ES-I3 (cell line): ENCODE measurements around the gene HEYL.

Experiments
- H3K36me3 ChIP-seq: 2 replicates; pipeline ENCODE4 v1.6.1; 2013; ENCODE audit warnings: mild to moderate bottlenecking, low read length, control low read depth, moderate library complexity; ENCODE audit not compliant: insufficient read depth
- H3K4me1 ChIP-seq: 2 replicates; pipeline ENCODE4 v1.6.1; 2013; ENCODE audit warnings: mild to moderate bottlenecking, control low read depth, low read length; ENCODE audit not compliant: insufficient read depth
- H3K9ac ChIP-seq: 2 replicates; pipeline ENCODE4 v1.6.1; 2013; ENCODE audit warnings: low read depth, mild to moderate bottlenecking, low read length, moderate library complexity
- H3K9me3 ChIP-seq: 2 replicates; pipeline ENCODE4 v1.6.1; 2013; ENCODE audit warnings: mild to moderate bottlenecking, low read length, moderate library complexity; ENCODE audit not compliant: control insufficient read depth, insufficient read depth

The HEYL gene

DNA sequence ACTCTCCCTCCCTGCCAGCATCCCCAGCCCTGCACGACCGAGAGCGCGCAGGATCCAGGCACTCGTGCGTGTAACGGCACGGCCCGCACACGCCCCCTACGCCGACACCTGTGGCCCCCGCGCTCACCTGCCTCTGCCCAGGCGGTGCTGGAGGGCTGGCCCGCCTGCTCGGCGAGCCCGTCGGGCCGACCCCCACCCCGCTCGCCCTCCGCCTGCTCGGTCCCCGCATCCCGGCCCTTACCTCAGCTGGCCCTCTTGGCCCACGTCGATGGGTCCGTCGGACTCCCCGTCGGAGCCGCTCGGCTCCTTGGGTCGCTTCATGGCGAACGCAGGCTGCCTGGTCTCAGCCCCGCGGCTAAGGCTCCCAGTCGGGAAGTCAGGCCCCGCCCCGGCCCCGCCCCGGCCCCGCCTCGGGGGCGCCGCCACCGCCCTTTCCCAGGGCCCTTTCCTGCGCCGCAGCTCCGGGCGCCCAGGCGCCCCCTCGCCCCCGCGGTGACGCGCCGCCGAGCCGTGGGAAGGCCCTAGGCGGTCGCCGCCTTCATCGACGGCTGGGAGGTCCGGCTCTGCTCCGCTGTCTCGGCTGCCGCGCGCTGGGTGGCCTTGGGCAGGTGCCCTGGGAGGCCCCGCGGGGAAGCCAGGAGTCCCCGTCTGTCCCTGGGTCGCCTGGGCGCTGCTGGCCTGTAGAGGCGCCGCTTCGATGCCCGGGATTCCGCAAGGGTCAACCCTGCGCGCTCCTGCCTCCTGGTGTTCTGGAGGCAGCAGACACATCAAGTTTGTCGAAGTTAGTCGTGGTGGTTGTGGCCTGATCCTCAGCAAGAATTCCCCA is at the start of gene HEYL:
Gene HEYL (minus strand): TSS at position 339 of the 826 bp plus-strand sequence. CDS start 18 bp downstream, at position 321.
- no peaks in the 10 kb centered on the region for H3K36me3 ChIP-seq
- 0 out of 2 replicates have a peak, but pooled peaks cover 2% of the 10 kb centered on the region for H3K9me3 ChIP-seq
- 0 out of 2 replicates have a peak, but pooled peaks cover 10% of the 10 kb centered on the region for H3K4me1 ChIP-seq
- peak within 1 kb of the TSS; percentile 67 for H3K9ac ChIP-seq

DNA sequence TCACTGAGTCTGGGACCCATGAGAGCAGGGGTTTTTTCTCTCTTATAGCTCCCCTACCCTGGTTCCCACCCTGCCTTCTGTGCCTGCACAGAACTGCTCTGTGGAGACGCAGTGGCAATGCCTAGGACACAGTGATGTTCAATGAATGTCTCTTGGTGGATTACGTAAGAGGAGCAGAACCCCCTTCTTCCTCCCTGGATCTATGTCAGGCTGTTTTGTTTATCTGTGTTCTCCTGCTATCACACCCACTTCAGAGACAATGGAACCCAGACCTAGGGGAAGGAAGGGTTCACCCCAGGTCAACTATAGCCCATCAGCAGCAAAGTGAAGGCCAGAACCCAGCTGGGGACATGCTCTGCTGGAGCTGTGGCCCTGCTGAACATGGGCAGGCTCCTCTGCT is 49.8 kb upstream of the HEYL start:
- no peaks in the 10 kb centered on the region for H3K4me1 ChIP-seq

DNA sequence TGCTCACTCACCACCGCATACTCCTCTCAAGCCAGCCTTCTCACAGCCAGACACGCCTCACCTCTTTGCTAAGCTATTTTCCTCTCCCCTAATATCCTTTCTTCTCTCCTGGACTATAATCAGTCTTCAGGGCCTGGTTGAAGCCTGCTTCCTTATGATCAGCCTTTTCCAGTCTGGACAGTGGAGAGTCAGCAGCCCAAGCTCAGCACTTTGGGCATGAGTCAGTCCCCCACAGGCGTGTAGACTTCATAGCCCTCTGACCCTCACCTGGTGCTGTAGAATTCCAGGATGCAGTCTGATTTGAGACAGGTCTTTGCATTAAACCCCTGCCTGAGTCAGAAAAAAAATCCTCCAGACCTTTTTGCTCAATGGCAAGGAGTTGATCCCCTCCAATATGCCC is 49.3 kb upstream of the HEYL start:
- Histone ChIP-seq H3K4me1 (no peaks in the 10 kb centered on the region), H3K9me3 (no peaks in the 10 kb centered on the region), H3K9ac (no peak overlapping the region), H3K36me3 (no peaks in the 10 kb centered on the region)

More for the DNA sequence above, 49.8 kb upstream of the HEYL start:
- Histone ChIP-seq H3K36me3 (no peaks in the 10 kb centered on the region), H3K9ac (no peak overlapping the region), H3K9me3 (no peaks in the 10 kb centered on the region)

DNA sequence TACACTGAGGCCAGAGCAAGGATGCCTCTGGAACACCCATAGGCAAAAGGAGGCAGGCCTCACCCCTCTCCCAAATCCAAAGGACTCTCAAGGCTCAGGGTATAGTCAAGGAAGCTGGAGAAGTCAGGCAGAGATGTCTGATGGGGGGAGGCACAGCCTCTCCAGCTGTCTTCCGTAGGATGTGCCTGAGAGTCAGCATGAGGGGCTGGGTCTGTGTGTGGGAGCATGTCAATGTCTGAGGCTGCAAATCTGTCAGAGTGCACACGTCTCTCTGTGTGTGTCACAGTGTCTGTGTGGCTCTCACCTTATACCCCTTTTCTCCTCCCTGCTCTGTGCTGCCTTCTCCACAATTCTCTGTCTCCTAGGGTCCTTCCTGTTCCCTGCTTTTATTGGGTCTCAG is 47.8 kb upstream of the HEYL start:
- Histone ChIP-seq H3K9ac (no peak overlapping the region), H3K4me1 (no peaks in the 10 kb centered on the region), H3K9me3 (no peaks in the 10 kb centered on the region; the same call in 1 of the 2 replicates), H3K36me3 (no peaks in the 10 kb centered on the region)

DNA sequence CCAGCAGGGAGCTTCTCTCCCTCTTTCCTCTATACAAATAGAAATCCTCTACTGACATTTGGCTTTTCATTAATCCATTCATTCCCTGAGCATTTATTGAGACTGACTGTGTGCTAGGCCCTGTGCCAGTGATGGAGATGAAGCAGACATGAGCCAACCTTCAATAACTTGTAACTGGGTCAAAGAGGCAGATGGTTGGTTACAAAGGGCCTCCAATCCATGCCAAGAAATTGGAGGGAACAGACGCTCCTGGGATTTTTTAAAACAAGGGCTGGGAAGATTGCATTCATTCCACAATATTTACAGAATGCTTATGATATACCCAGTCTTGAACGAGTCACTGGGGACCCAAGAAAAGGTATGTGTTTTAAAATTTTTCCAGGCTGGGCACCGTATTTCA is 45.6 kb upstream of the HEYL start:
- Histone ChIP-seq H3K9me3 (no peaks in the 10 kb centered on the region; the same call in 1 of the 2 replicates), H3K4me1 (no peaks in the 10 kb centered on the region), H3K9ac (no peak overlapping the region), H3K36me3 (no peaks in the 10 kb centered on the region)

DNA sequence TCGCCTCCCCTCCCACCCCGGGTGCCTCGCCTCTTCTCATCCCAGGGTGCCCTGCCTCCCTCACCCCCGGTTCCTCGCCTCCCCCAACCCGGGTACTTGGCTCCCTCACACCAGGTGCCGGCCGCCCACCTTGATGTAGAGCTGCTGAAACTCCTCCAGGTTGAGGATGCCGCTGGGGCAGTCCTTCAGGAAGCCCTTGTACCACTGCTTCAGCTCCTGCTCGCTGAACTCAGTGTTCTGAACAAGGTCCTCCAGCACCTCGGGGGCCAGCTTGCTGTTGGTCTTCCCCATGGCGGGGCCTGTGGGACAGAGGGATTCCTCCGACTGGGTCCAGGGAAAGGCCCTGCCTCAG is 44.8 kb upstream of the HEYL start:
- no peaks in the 10 kb centered on the region; the same call in 1 of the 2 replicates for H3K9me3 ChIP-seq
- H3K4me1 ChIP-seq: no peaks in the 10 kb centered on the region
- H3K9ac ChIP-seq: no peak overlapping the region
- no peaks in the 10 kb centered on the region for H3K36me3 ChIP-seq

DNA sequence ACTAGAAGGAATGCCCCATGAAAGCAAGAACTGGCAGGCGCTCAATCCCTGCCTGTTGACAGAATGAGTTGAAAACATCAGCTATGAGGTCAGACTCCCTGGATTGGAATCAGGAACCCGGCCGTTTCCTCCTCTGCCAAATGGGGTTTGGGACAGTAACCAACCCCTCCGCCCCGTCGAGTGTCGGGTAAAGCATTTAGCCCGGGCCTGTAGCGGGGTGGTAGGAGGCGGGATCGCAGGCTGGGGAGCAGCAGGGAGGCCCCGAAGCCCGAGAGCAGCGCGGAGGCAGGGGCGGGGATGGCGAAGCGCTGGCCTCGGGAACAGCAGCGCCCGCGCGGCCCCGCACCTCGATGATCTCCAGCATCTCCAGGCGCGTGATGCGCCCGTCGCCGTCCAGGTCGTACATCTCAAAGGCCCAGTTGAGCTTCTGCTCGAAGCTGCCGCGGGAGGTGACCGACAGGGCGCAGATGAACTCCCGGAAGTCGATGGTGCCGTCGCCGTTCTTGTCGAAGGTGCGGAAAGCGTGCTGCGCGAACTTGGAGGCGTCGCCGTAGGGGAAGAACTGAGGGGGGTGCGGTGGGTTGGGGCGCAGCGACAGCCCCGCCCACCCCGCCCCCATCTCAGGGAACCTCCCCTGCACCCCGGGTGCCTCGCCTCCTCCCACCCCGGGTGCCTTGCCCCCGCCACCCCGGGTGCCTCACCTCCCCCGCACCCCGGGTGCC is 44.3 kb upstream of the HEYL start:
- H3K9me3 ChIP-seq: no peaks in the 10 kb centered on the region; the same call in 1 of the 2 replicates
- no peaks in the 10 kb centered on the region for H3K4me1 ChIP-seq
- H3K36me3 ChIP-seq: no peaks in the 10 kb centered on the region
- no peak overlapping the region for H3K9ac ChIP-seq

DNA sequence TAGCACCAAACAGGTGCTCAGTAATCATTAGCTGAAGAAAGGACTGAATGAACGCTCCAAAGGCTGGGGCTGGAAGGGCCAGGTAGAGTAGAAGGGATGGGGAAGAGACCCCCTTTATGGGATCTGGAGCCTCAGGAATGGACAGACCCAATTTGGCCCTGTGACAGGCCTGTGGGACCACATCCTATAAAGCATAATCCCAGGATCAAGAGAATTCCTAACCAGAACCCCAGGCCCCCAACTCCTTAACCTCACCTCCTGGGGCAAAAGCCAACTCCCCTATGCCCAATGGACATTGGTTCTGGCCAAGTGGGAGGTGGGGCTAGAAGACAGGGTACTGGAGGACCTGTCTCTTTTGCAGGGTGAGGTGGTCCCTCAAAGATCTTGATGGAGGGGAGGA is 42.6 kb upstream of the HEYL start:
- Histone ChIP-seq H3K9me3 (no peaks in the 10 kb centered on the region; the same call in 1 of the 2 replicates), H3K36me3 (no peaks in the 10 kb centered on the region), H3K4me1 (no peaks in the 10 kb centered on the region), H3K9ac (no peak overlapping the region)

DNA sequence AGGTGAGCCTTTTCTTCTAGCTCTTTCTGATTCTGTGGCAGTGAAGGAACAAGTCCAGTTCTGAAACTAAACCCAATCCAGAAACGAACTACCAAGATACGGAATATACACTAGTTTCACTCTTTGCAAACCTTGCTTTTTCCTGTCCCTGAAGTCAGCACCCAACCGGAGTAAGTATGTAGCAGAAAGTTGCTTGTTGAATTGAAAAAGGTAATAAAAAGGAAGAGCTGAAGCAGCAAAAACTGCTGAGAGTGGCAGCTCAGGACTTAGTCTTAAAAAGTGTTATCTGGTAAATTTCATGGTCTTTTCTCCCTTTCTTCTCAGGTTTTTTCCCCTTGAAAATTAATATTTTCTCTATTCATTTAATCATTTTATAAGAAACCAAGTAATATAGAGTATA is 41.9 kb upstream of the HEYL start:
- H3K9me3 ChIP-seq: no peaks in the 10 kb centered on the region; the same call in 1 of the 2 replicates
- H3K9ac ChIP-seq: no peak overlapping the region
- H3K36me3 ChIP-seq: no peaks in the 10 kb centered on the region
- H3K4me1 ChIP-seq: no peaks in the 10 kb centered on the region

DNA sequence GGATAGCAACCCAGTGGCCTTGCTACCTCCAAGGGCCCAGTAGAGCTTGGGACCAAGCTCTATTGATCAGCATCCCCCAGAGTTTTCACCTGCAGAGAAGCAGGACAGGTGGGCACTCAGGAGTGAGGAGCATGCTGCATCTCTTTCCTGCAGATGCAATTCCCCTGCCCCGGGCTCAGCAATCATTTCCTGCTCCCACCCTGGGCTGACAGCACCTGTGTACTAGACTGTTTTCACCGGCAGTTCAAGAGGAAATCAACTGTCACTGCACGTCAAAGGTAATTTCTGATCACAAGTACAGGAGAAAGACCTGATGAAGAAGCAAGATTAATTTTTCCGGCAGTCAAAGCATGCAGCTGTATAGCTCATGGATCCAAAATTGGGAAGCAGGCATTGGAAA is 41.3 kb upstream of the HEYL start:
- H3K9ac ChIP-seq: no peak overlapping the region
- H3K4me1 ChIP-seq: no peaks in the 10 kb centered on the region
- no peaks in the 10 kb centered on the region for H3K36me3 ChIP-seq
- H3K9me3 ChIP-seq: no peaks in the 10 kb centered on the region; the same call in 1 of the 2 replicates

DNA sequence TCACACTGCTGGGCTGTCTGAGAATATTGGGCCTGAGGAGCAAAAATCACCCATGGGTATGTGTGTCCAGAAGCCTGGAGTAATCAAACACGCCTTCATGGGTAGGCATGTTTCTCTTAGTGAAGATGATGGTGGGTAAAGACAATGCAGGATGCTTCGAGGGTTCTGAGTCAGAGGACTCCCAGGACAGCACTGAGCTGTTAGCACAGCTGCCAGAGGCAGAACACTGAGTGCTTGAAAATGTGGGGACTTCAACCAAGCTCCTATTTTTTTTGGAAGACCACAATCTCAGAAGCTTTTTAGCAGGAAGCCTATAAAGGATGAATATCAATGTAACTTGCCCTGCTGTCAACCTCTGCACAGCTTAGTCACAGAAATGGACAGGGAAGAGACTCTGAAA is 40.4 kb upstream of the HEYL start:
- Histone ChIP-seq H3K36me3 (no peaks in the 10 kb centered on the region), H3K4me1 (no peaks in the 10 kb centered on the region), H3K9ac (no peak overlapping the region), H3K9me3 (no peaks in the 10 kb centered on the region; the same call in 1 of the 2 replicates)

DNA sequence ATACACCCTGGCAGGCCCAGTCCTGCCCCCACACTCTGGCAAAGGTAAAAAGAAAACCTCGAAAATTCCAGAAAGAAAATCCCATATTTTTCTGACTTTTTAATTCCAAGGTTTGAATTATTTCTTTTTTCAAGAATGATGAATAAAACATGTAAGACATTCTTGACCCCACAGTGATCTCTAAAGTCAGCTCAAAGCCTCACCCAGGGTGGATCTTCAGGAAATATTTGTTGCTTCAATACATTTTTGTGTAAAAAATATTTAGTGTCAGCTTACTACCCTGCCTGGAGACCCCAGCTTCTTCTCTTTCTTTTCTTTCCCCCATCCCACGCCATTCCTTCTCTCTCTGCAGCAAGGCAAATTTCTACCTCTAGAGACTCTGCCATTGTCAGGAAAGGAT is 39.4 kb upstream of the HEYL start:
- Histone ChIP-seq H3K9me3 (no peaks in the 10 kb centered on the region; the same call in 1 of the 2 replicates), H3K9ac (no peak overlapping the region), H3K4me1 (no peaks in the 10 kb centered on the region), H3K36me3 (no peaks in the 10 kb centered on the region)

DNA sequence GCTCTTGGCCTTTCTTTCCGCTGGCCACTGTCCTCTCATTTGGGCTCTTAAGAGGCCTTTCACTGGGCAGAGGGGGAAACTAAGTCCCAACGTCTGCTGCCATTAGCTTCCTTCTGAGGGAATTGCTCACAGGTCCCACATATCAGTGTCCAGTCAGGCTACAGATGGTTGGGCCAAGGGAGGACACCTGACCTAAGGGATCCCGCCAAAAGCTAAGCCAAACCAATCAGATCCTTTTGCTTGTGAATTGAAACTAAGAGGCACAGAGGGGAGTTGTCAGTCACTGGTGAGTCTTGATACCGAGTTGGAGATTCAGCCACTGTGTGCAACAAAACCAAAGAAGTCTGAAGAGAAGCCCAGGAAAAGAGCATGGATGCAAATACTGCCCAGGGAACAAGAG is 38.2 kb upstream of the HEYL start:
- no peaks in the 10 kb centered on the region for H3K36me3 ChIP-seq
- H3K9me3 ChIP-seq: no peaks in the 10 kb centered on the region
- H3K9ac ChIP-seq: no peak overlapping the region
- no peaks in the 10 kb centered on the region for H3K4me1 ChIP-seq

DNA sequence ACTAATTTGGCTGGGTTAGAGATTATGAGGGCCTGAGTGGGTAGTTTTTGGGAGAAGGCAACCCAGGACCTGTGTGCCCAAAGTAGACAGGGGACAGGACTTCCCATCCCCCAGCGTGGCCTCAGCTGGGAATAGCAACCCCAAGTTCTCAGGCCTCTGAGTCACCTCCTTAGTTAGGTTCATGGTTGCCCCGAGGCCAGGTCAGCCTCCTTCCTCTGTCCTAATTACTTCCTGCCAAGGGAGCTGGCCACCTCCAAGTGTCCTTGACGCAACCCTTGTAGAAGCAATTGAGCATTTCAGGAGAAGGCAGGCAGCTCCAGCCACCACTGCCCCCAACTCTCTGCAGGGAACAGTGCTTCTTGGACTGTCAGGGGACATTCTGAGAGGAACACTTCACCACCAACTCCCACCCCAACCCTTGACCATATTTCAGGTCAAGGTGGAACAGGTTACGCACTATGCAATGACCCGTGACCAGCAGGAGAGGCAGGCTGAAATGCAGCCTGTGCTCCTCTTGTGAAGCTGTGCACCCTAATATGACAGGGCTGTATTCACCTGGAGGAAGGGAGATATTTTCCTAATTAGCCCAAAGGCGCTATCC is 37.6 kb upstream of the HEYL start:
- Histone ChIP-seq H3K36me3 (no peaks in the 10 kb centered on the region), H3K9me3 (no peaks in the 10 kb centered on the region), H3K9ac (no peak overlapping the region), H3K4me1 (no peaks in the 10 kb centered on the region)
